HL-60 (cell line): ENCODE results near the gene GAP43.

Source experiments
- DNase-seq, 2 experiments: peaks; one replicate each; pipeline ENCODE4 v3.0.0-alpha.2; 2010 to 2020; ENCODE audit warnings: low read depth in 1 of 2, low spot score in 1 of 2
- H3K27ac ChIP-seq: fragments of 250-450 bp; sonication (Bioruptor Pico); replicated peaks from 2 replicates; pipeline ENCODE4 v1.5.1; 2020; ENCODE audit warnings: mild to moderate bottlenecking, moderate library complexity
- H3K27me3 ChIP-seq: fragments of 250-450 bp; sonication (Bioruptor Pico); 2 replicates; pipeline ENCODE4 v1.5.1; 2021; ENCODE audit warnings: mild to moderate bottlenecking, moderate library complexity; ENCODE audit not compliant: insufficient read depth, poor library complexity, severe bottlenecking
- H3K4me3 ChIP-seq: replicated peaks from 2 replicates; pipeline ENCODE4 v1.5.1; 2011; ENCODE audit warnings: mild to moderate bottlenecking, control low read depth, low read length; ENCODE audit not compliant: insufficient read depth
- CTCF ChIP-seq: IDR thresholded peaks from one replicate; pipeline ENCODE4 v1.5.1; 2011; ENCODE audit warnings: low read length, control low read depth, inconsistent platforms; ENCODE audit not compliant: insufficient read depth
- GABPA ChIP-seq: IDR thresholded peaks from 2 replicates; pipeline ENCODE4 v1.6.1; 2012; ENCODE audit warnings: low read depth
- POLR2AphosphoS5 ChIP-seq: IDR thresholded peaks from 2 replicates; pipeline ENCODE4 v1.6.1; 2012; ENCODE audit warnings: low read depth
- REST ChIP-seq: IDR thresholded peaks from 2 replicates; pipeline ENCODE4 v1.6.1; 2012; ENCODE audit warnings: low read depth; ENCODE audit not compliant: insufficient replicate concordance
- SPI1 ChIP-seq: IDR thresholded peaks from 2 replicates; pipeline ENCODE4 v1.6.1; 2012; ENCODE audit warnings: low read depth, mild to moderate bottlenecking, borderline replicate concordance

The GAP43 gene

GRCh38 chr3:115624029-115624741 lies 875 bp downstream of the GAP43 start:
- no peak for DNase-seq
- TF ChIP-seq POLR2AphosphoS5 (no peak), REST (no peak), SPI1 (no peak), CTCF (no peak), GABPA (no peak)
- no peak overlapping the region for H3K4me3 ChIP-seq
- H3K27me3 ChIP-seq, result peaks cover 3% of the 10 kb centered on the region
- no peak overlapping the region for H3K27ac ChIP-seq

- H3K4me3 ChIP-seq, result no peak overlapping the region
- no peak for DNase-seq
- no peak for TF ChIP-seq GABPA
- TF ChIP-seq CTCF, result no peak
- no peak for TF ChIP-seq REST
- H3K27me3 ChIP-seq, result peaks cover 3% of the 10 kb centered on the region
- no peak overlapping the region for H3K27ac ChIP-seq
Measured at GRCh38 chr3:115624901-115625300, 1.6 kb downstream of the GAP43 start.

GRCh38 chr3:115626006-115626409 lies 2.7 kb downstream of the GAP43 start:
- Histone ChIP-seq H3K27ac (no peak overlapping the region), H3K4me3 (no peak overlapping the region), H3K27me3 (peaks cover 3% of the 10 kb centered on the region)
- DNase-seq, result no peak
- TF ChIP-seq REST (no peak), SPI1 (no peak), GABPA (no peak), CTCF (no peak), POLR2AphosphoS5 (no peak)
